IMR-90 (cell line): ENCODE data around the gene LBHD2. TPM values are rescaled to one million over a fixed set of nuclear protein-coding genes. Genes with fewer than 3 reads are reported as not detected.

Experiments used
- ATAC-seq: fragments of 200-7000 bp; cut with Tn5 transposase; 2 replicates; pipeline ENCODE4 v1.9.1; 2020; ENCODE audit warnings: low read depth, mild to moderate bottlenecking, moderate library complexity
- BruUV-seq: library from RNA; stranded (reverse); fragments of 400-500 nt; replicated peaks from 2 replicates; lab custom pipeline; 2021; lab: Mats Ljungman, UMichigan
- CTCF ChIA-PET: fragments of 300-600 bp; formaldehyde crosslinking; extraction: SDS; loops from one replicate; lab custom pipeline; 2021; ENCODE audit warnings: antibody characterized with exemption; lab: Yijun Ruan, JAX
- POLR2A ChIA-PET: fragments of 300-600 bp; sonication (Branson Sonifier 250); formaldehyde crosslinking; loops from one replicate; lab custom pipeline; 2022; ENCODE audit warnings: antibody characterized with exemption; ENCODE audit not compliant: unreplicated experiment; lab: Charles Lee
- DNase-seq: peaks from one replicate; pipeline ENCODE4 v3.0.0; 2013
- H2AFZ ChIP-seq: replicated peaks from 2 replicates; pipeline ENCODE3; 2013; ENCODE audit warnings: low read length, mild to moderate bottlenecking; ENCODE audit not compliant: poor library complexity
- H2AK5ac ChIP-seq: 2 replicates; pipeline ENCODE4 v1.6.1; 2013; ENCODE audit warnings: low read depth, low read length, inconsistent platforms
- H2AK9ac ChIP-seq: replicated peaks from 2 replicates; pipeline ENCODE3; 2013; ENCODE audit warnings: mild to moderate bottlenecking, low read depth, low read length, moderate library complexity; ENCODE audit not compliant: poor library complexity
- H2BK120ac ChIP-seq: 2 replicates; pipeline ENCODE4 v1.6.1; 2013; ENCODE audit warnings: low read depth, low read length, inconsistent platforms
- H2BK15ac ChIP-seq: 3 replicates; pipeline ENCODE4 v1.6.1; 2013; ENCODE audit warnings: low read depth, low read length, inconsistent platforms
- H2BK20ac ChIP-seq: 2 replicates; pipeline ENCODE4 v1.6.1; 2013; ENCODE audit warnings: low read depth, mild to moderate bottlenecking, inconsistent platforms, low read length, moderate library complexity
- H2BK5ac ChIP-seq: 2 replicates; pipeline ENCODE4 v1.6.1; 2013; ENCODE audit warnings: mild to moderate bottlenecking, low read depth, low read length, inconsistent platforms; ENCODE audit not compliant: poor library complexity, severe bottlenecking
- H3K14ac ChIP-seq: replicated peaks from 2 replicates; pipeline ENCODE4 v1.6.1; 2013; ENCODE audit warnings: low read depth, low read length, inconsistent platforms
- H3K18ac ChIP-seq: 2 replicates; pipeline ENCODE4 v1.6.1; 2013; ENCODE audit warnings: low read depth, low read length, control low read depth
- H3K23ac ChIP-seq: 2 replicates; pipeline ENCODE4 v1.6.1; 2013; ENCODE audit warnings: low read depth, low read length, inconsistent platforms
- H3K27ac ChIP-seq: 2 replicates; pipeline ENCODE4 v1.5.1; 2013; ENCODE audit warnings: mild to moderate bottlenecking, control low read depth, low read length; ENCODE audit not compliant: insufficient read depth
- H3K27me3 ChIP-seq: 2 replicates; pipeline ENCODE4 v1.6.1; 2013; ENCODE audit warnings: low read length; ENCODE audit not compliant: control insufficient read depth, insufficient read depth
- H3K36me3 ChIP-seq: 2 replicates; pipeline ENCODE4 v1.6.1; 2013; ENCODE audit warnings: low read length, mixed read lengths; ENCODE audit not compliant: control insufficient read depth, insufficient read depth
- H3K4ac ChIP-seq: 2 replicates; pipeline ENCODE4 v1.6.1; 2013; ENCODE audit warnings: low read depth, low read length, inconsistent platforms
- H3K4me1 ChIP-seq: 2 replicates; pipeline ENCODE4 v1.6.1; 2013; ENCODE audit warnings: low read length, mixed read lengths; ENCODE audit not compliant: control insufficient read depth, insufficient read depth
- H3K4me2 ChIP-seq: 2 replicates; pipeline ENCODE4 v1.6.1; 2013; ENCODE audit warnings: low read depth, mild to moderate bottlenecking, control low read depth, low read length, moderate library complexity
- H3K4me3 ChIP-seq: 2 replicates; pipeline ENCODE4 v1.5.1; 2013; ENCODE audit warnings: low read depth, mild to moderate bottlenecking, control low read depth, low read length, moderate library complexity; ENCODE audit not compliant: insufficient read depth
- H3K56ac ChIP-seq: 2 replicates; pipeline ENCODE4 v1.6.1; 2013; ENCODE audit warnings: low read length, inconsistent platforms; ENCODE audit not compliant: insufficient read depth; ENCODE audit errors: extremely low read depth
- H3K79me1 ChIP-seq, 2 experiments: 2 replicates each; pipeline ENCODE4 v1.6.1; 2013; ENCODE audit warnings: low read length in 2 of 2, inconsistent platforms in 1 of 2, low read depth in 1 of 2
- H3K9ac ChIP-seq: 2 replicates; pipeline ENCODE4 v1.6.1; 2013; ENCODE audit warnings: low read depth, low read length, control low read depth
- H3K9me1 ChIP-seq: 2 replicates; pipeline ENCODE4 v1.6.1; 2013; ENCODE audit warnings: low read length, inconsistent platforms; ENCODE audit not compliant: insufficient read depth
- H3K9me3 ChIP-seq: 2 replicates; pipeline ENCODE4 v1.6.1; 2013; ENCODE audit warnings: low read length; ENCODE audit not compliant: control insufficient read depth, insufficient read depth
- H4K20me1 ChIP-seq: 2 replicates; pipeline ENCODE4 v1.6.1; 2013; ENCODE audit warnings: low read length, inconsistent platforms; ENCODE audit not compliant: insufficient read depth
- H4K5ac ChIP-seq: 2 replicates; pipeline ENCODE4 v1.6.1; 2013; ENCODE audit warnings: mild to moderate bottlenecking, low read depth, low read length, control low read depth
- H4K8ac ChIP-seq, 2 experiments: 2 replicates each; pipeline ENCODE4 v1.6.1; 2013; ENCODE audit warnings: low read depth in 2 of 2, low read length in 2 of 2, control low read depth in 1 of 2, inconsistent platforms in 1 of 2
- H4K91ac ChIP-seq: 2 replicates; pipeline ENCODE4 v1.6.1; 2013; ENCODE audit warnings: low read depth, low read length, inconsistent platforms; ENCODE audit not compliant: insufficient read depth
- CEBPB ChIP-seq: IDR thresholded peaks from 2 replicates; pipeline ENCODE4 v1.6.1; 2012; ENCODE audit warnings: low read depth, low read length, improper control_type of control experiment
- CHD1 ChIP-seq: IDR thresholded peaks from 2 replicates; pipeline ENCODE4 v1.6.1; 2012; ENCODE audit warnings: low read depth, low read length, improper control_type of control experiment
- ELK1 ChIP-seq: fragments of 150-350 bp; IDR thresholded peaks from 2 replicates; pipeline ENCODE4 v1.6.1; 2016; ENCODE audit warnings: low read depth, mild to moderate bottlenecking, low read length, moderate library complexity, borderline replicate concordance
- FOS ChIP-seq: fragments of 150-350 bp; IDR thresholded peaks from 2 replicates; pipeline ENCODE4 v1.6.1; 2016; ENCODE audit warnings: low read depth, low read length
- MAFK ChIP-seq: IDR thresholded peaks from 2 replicates; pipeline ENCODE4 v1.6.1; 2012; ENCODE audit warnings: low read depth, low read length, improper control_type of control experiment
- NFE2L2 ChIP-seq: fragments of 150-350 bp; IDR thresholded peaks from 2 replicates; pipeline ENCODE4 v1.6.1; 2016; ENCODE audit warnings: low read depth, mild to moderate bottlenecking, low read length
- POLR2A ChIP-seq: IDR thresholded peaks from 2 replicates; pipeline ENCODE4 v1.6.1; 2012; ENCODE audit warnings: mild to moderate bottlenecking, low read depth, low read length
- RAD21 ChIP-seq: IDR thresholded peaks from 2 replicates; pipeline ENCODE4 v1.6.1; 2012; ENCODE audit warnings: low read length, improper control_type of control experiment
- RCOR1 ChIP-seq: IDR thresholded peaks from 2 replicates; pipeline ENCODE4 v1.6.1; 2012; ENCODE audit warnings: mild to moderate bottlenecking, low read length, improper control_type of control experiment; ENCODE audit not compliant: insufficient replicate concordance
- RFX5 ChIP-seq: IDR thresholded peaks from 2 replicates; pipeline ENCODE4 v1.8.0; 2012; ENCODE audit warnings: low read depth, mild to moderate bottlenecking, low read length, moderate library complexity
- SMC3 ChIP-seq: fragments of 150-350 bp; IDR thresholded peaks from 2 replicates; pipeline ENCODE4 v1.6.1; 2016; ENCODE audit warnings: low read depth, mild to moderate bottlenecking, antibody characterized with exemption, low read length, moderate library complexity
- WGBS, 2 experiments: methylation state at CpG; one replicate each; pipeline versions ENCODE4 v1.1.5 to v1.1.7; 2013; ENCODE audit warnings: missing lambda C conversion rate in 2 of 2; ENCODE audit not compliant: insufficient read length in 1 of 2; ENCODE audit errors: extremely low coverage in 2 of 2; 5-methylcytosine and 5-hydroxymethylcytosine counted together
- dilution Hi-C: fragments of 300-500 bp; cut with HindIII; formaldehyde crosslinking; loops from one replicate; pipeline ENCODE4 v1.14.3; 2018; ENCODE audit warnings: low sequenced_read_pairs; ENCODE audit not compliant: unreplicated experiment
- in situ Hi-C: fragments of 300-500 bp; cut with MboI; formaldehyde crosslinking; loops from 3 replicates; pipeline ENCODE4 v1.14.3; 2019; ENCODE audit warnings: low sequenced_read_pairs, inconsistent platforms, mixed read lengths
- intact Hi-C: fragments of 100-400 bp; cut with micrococcal nuclease; formaldehyde crosslinking; loops from 2 replicates; pipeline ENCODE4 v1.10.0; 2022
- polyA plus RNA-seq, 3 experiments: library from polyadenylated mRNA; depleted of rRNA; stranded (reverse); fragments of >200 nt; gene quantifications; 2 replicates each; pipeline ENCODE4 v1.2.3, GENCODE V29; 2012; ENCODE audit warnings: low replicate concordance in 1 of 3
- total RNA-seq: library from RNA; depleted of rRNA; stranded (reverse); fragments of >200 nt; gene quantifications from 2 replicates; pipeline ENCODE4 v1.2.3, GENCODE V29; 2012
- TF ChIP-seq, protein P1 (sequence below): fragments of 150-350 bp; IDR thresholded peaks from 2 replicates; pipeline ENCODE4 v1.6.1; 2017; ENCODE audit warnings: mild to moderate bottlenecking, antibody characterized with exemption, low read length, low read depth
- TF ChIP-seq, protein P2 (sequence below): conservative IDR thresholded peaks from 2 replicates; pipeline ENCODE4 v1.5.1; 2012; ENCODE audit warnings: mild to moderate bottlenecking, low read depth, low read length, improper control_type of control experiment

LBHD2 gene
- total and polyA plus RNA-seq, 2 of the 4 experiments (the other 2 are of a cell fraction): not detected

DNA sequence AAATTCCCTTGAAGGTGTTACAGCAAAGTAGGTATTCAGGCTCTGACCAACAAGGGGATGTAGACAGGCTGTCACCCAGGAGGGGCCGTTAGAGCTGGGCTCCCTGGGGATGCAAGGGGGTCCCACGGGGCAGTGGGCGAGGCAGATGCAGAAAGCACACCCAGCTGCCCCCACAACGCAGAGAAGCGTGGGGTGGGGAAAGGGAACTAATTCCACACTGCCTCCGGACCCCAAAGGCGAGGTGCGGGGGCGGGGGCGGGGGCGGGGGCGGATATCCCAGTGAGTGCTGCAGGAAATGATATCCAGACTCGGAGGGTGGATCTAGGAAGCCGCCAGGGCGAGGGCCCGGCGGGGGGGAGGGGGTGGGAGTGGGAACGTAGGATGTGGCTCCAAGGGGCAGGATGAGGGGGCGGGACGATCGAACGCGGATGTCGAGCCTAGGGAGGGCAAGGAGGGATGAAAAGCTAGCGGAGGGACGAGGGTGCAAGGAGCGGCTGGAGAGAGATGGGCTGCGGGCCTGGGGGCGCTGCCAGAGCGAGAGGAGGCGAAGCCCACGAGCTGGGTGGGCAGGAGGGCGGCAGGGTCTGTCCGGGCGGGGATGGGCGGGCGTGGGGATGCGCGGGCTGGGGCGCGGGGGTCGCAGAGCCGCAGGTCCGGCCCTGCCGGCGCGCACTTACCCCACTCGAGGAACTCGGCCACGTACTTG lies 27.5 kb upstream of the LBHD2 start:
- peaks cover 10% of the 10 kb centered on the region for H3K4me1 ChIP-seq
- H2AFZ ChIP-seq: peak overlapping the region; percentile 84
- peak overlapping the region; percentile 91 for H2BK5ac ChIP-seq
- H3K9me1 ChIP-seq: peaks cover 3% of the 10 kb centered on the region
- H3K36me3 ChIP-seq: peaks cover 5% of the 10 kb centered on the region; the same call in 1 of the 2 replicates
- peak overlapping the region; percentile 76 for H3K23ac ChIP-seq
- peak overlapping the region; percentile 97 for H3K4ac ChIP-seq
- BruUV-seq: no TSS peak
- H2BK20ac ChIP-seq: no peak overlapping the region
- intact Hi-C loops: loop anchor here (5.0 to 10.0 kb wide), 3 partner anchors 34 to 362 kb away; no protein-coding TSS in a partner anchor
- TF ChIP-seq SMC3 (no peak), FOS (no peak), NFE2L2 (no peak), ELK1 (no peak), CEBPB (no peak), RFX5 (no peak), CHD1 (0 out of 2 replicates have a peak, but pooled peaks have one; percentile 28), MAFK (no peak), RAD21 (no peak), POLR2A (peak; percentile 15), RCOR1 (no peak)
- TF ChIP-seq, protein P1, sequence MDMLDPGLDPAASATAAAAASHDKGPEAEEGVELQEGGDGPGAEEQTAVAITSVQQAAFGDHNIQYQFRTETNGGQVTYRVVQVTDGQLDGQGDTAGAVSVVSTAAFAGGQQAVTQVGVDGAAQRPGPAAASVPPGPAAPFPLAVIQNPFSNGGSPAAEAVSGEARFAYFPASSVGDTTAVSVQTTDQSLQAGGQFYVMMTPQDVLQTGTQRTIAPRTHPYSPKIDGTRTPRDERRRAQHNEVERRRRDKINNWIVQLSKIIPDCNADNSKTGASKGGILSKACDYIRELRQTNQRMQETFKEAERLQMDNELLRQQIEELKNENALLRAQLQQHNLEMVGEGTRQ: no peak
- TF ChIP-seq, protein P2, sequence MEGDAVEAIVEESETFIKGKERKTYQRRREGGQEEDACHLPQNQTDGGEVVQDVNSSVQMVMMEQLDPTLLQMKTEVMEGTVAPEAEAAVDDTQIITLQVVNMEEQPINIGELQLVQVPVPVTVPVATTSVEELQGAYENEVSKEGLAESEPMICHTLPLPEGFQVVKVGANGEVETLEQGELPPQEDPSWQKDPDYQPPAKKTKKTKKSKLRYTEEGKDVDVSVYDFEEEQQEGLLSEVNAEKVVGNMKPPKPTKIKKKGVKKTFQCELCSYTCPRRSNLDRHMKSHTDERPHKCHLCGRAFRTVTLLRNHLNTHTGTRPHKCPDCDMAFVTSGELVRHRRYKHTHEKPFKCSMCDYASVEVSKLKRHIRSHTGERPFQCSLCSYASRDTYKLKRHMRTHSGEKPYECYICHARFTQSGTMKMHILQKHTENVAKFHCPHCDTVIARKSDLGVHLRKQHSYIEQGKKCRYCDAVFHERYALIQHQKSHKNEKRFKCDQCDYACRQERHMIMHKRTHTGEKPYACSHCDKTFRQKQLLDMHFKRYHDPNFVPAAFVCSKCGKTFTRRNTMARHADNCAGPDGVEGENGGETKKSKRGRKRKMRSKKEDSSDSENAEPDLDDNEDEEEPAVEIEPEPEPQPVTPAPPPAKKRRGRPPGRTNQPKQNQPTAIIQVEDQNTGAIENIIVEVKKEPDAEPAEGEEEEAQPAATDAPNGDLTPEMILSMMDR: no peak
- H3K18ac ChIP-seq: peak overlapping the region; percentile 85
- peak overlapping the region; percentile 99 for H2AK9ac ChIP-seq
- no peaks in the 10 kb centered on the region for H3K27me3 ChIP-seq
- H2AK5ac ChIP-seq: peak overlapping the region; percentile 98
- peak overlapping the region; percentile 100 for H3K4me3 ChIP-seq
- in situ Hi-C loops: no loop called here
- CTCF ChIA-PET: interaction anchor here (0.7 kb wide), 1 partner anchor 185 kb away, joined by 3 read pairs; no protein-coding TSS in a partner anchor
- no peaks in the 10 kb centered on the region for H3K9me3 ChIP-seq
- no peak overlapping the region for H2BK15ac ChIP-seq
- peak overlapping the region; percentile 97 for H3K4me2 ChIP-seq
- H3K56ac ChIP-seq: peak overlapping the region; percentile 51; the same call in 1 of the 2 replicates
- H3K79me1 ChIP-seq: peaks cover 20 to 61% of the 10 kb centered on the region in 2 experiments
- peak; percentile 12 for ATAC-seq
- DNase-seq: peak; percentile 55
- H3K14ac ChIP-seq: peak overlapping the region; percentile 96
- H3K9ac ChIP-seq: peak overlapping the region; percentile 100
- 0% methylated on average over 27 of the region's 50 CpGs; no CpG with 5 or more reads in 1 of the 2 experiments for WGBS, 2 experiments
- H4K5ac ChIP-seq: peak overlapping the region; percentile 94
- POLR2A ChIA-PET: no interaction called here
- H3K27ac ChIP-seq: peak overlapping the region; percentile 97
- H2BK120ac ChIP-seq: no peak overlapping the region; the same call in 1 of the 2 replicates
- dilution Hi-C loops: no loop called here
- peak overlapping the region; percentile 87; the same call in 1 of the 2 replicates for H4K91ac ChIP-seq
- H4K8ac ChIP-seq: peak overlapping the region; percentile 55 to 90; a peak in 2 of 4 replicates
- peaks cover 49% of the 10 kb centered on the region for H4K20me1 ChIP-seq
